Heart right ventricle (tissue), 16 donors: ENCODE measurements around the gene MRPL28. TPM values are rescaled to one million over a fixed set of nuclear protein-coding genes. Genes with fewer than 3 reads are reported as not detected.
A peak's percentile ranks its signal among the peaks of the same experiment; 100 is the strongest.
"Not testable (repeated sequence)": the region's sequence is repeated elsewhere in the genome, so short reads cannot be mapped to it uniquely, and the experiment has no call there.

Experiments
- ATAC-seq, 8 donors: fragments of 200-7000 bp; cut with Tn5 transposase; one replicate each; pipeline ENCODE4 v1.9.1; 2020; ENCODE audit warnings: mild to moderate bottlenecking in 8 of 8, moderate library complexity in 8 of 8, moderate number of reproducible peaks in 1 of 8
- DNase-seq, 2 donors: peaks; one replicate each; pipeline ENCODE4 v3.0.0-alpha.2; 2020
- H3K27ac ChIP-seq, 10 donors: fragments of 200-600 bp; sonication (generic) in 2 of 10; one replicate each; pipeline versions ENCODE4 v1.5.0 to v1.8.0; 2020 to 2022; ENCODE audit warnings: mild to moderate bottlenecking in 3 of 10
- H3K27me3 ChIP-seq, 7 donors: fragments of 200-600 bp; one replicate each; pipeline ENCODE4 v1.8.0; 2021 to 2022; ENCODE audit warnings: mild to moderate bottlenecking in 2 of 7
- H3K36me3 ChIP-seq, 9 donors: fragments of 200-600 bp; sonication (generic) in 1 of 9; one replicate each; pipeline versions ENCODE4 v1.5.0 to v1.8.0; 2020 to 2022; ENCODE audit warnings: mild to moderate bottlenecking in 2 of 9
- H3K4me1 ChIP-seq, 9 donors: fragments of 200-600 bp; sonication (generic) in 1 of 9; one replicate each; pipeline versions ENCODE4 v1.5.0 to v1.8.0; 2020 to 2022; ENCODE audit warnings: mild to moderate bottlenecking in 4 of 9
- H3K4me3 ChIP-seq, 10 donors: fragments of 200-600 bp; sonication (generic) in 2 of 10; one replicate each; pipeline versions ENCODE4 v1.5.0 to v1.8.0; 2020 to 2022; ENCODE audit warnings: mild to moderate bottlenecking in 7 of 10, moderate library complexity in 2 of 10
- H3K9me3 ChIP-seq, 11 donors: fragments of 200-600 bp in 10 of 11; sonication (generic) in 2 of 11; one replicate each; pipeline versions ENCODE4 v1.5.0 to v1.8.0; 2013 to 2022; ENCODE audit warnings: mild to moderate bottlenecking in 2 of 11, control low read depth in 1 of 11, moderate library complexity in 1 of 11
- WGBS, 2 donors: extraction: QIAGEN DNeasy Blood & Tissue Kit; methylation state at CpG; one replicate each; pipeline ENCODE4 v1.1.7; 2013; ENCODE audit warnings: inconsistent platforms in 1 of 2; 5-methylcytosine and 5-hydroxymethylcytosine counted together
- intact Hi-C, 10 donors: fragments of 100-400 bp; cut with DNase I; formaldehyde crosslinking; loops; one replicate each; pipeline versions ENCODE4 v1.11.1 to v1.14.2; 2022
- polyA plus RNA-seq, 2 donors: library from polyadenylated mRNA; stranded (reverse); fragments of 200-250 nt; gene quantifications; one replicate each; pipeline ENCODE4 v1.2.3, GENCODE V29; 2013
- total RNA-seq, 10 donors: library from RNA; stranded (reverse); fragmentation: NEBNext Ultra II Directional in 3 of 10; extraction: Animal tissue kit (Norgen Biotek cat#: 25700) in 3 of 10; gene quantifications; one replicate each; pipeline versions ENCODE4 v1.2.1 to v1.2.4, GENCODE V29; 2021 to 2023
- TF ChIP-seq, protein P1 (sequence below), 9 donors: fragments of 200-600 bp; sonication (generic) in 2 of 9; IDR thresholded peaks; one replicate each; pipeline versions ENCODE4 v1.5.0 to v1.8.0; 2021 to 2022; ENCODE audit warnings: antibody characterized with exemption in 9 of 9, mild to moderate bottlenecking in 5 of 9, moderate library complexity in 1 of 9
- donor health status: Arrhythmogenic right ventricular cardiomyopathy.
- donor health status: ischemic (EF 13 %, LVEDD 7.1; RV severe dilation, severe dysfunction).
- donor health status: healthy with polysubstance abuse.
- donor health status: DM: no; HTN: yes; CAD: no.
- donor health status: DM: no; HTN: no; CAD: no.
- donor health status: ischemic (EF 25% LVEDD 6.9; RV normal size, moderate dysfunction).
- donor health status: ischemic (EF 25% LVEDD 5.7; RV mildly dilated, moderate dysfunction).
- donor health status: healthy.
- donor health status: DM: yes; HTN: yes; CAD: no.
- donor health status: Ischemic cardiomyopathy.
- donor health status: ischemic (EF 35%, LVEDD 5.7; RV mildly dilated, moderate dysfunction).
- donor health status: nonischemic (EF 11% LVEDD 7.7; RV severe dilation, severe dysfunction).
- donor health status: DM: yes; HTN: yes; CAD: no.
- donor health status: PGD.
- donor health status: ischemic (EF 29% LVEDD 5.4; RV normal size, mild dysfunction).
- donor health status: nonischemic (EF 23%, LVEDD 6.1; RV moderate dilation, normal function).

The MRPL28 gene
- total and polyA plus RNA-seq, 12 donors = 64.9 to 169 (median 75.8) TPM

DNA sequence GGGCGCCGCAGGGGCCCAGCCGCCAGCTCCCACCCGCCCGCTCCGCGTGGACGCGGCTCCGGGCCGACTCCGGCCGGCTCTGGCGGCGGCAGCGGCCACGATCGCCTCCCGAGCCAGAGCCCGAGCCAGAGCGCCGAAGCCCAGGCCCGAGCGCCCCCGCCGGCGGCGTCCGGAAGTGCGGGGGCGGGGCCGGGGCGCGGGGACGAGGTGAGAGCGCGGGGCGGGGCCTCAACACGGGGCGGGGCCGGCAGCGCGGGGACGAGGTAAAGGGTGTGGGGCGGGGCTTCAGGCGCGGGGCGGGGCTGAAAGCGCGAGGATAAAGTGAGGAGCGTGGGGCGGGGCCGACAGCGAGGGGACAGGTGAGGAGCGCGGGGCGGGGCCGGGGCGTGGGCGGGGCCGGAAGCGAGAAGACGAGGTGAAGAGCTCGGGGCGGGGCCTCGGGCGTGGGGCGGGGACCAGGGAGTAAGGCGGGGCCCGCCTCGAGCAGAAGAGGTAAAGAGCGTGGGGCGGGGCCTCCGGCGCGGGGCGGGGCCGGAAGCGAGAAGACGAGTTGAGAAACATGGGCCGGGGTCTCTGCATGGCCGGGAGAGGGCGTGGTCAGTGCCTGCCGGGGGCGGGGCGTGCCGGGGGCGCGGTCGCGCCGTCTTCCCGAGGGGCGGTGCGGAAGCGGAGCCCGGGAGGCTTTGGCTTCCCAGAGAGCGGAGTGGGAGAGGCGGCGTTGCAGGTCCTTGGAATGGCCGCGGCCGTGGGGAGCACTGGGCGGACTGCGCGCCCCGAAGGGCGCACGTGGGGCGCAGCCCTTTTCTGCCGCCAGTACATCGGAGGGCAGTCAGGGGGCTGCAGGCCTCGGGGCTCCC is 17.6 kb downstream of the MRPL28 start, which contains the start of gene AXIN1:
Gene AXIN1, minus strand, starts transcription at position 177 of the 857 bp plus-strand sequence. CDS start 5,698 bp downstream, outside the sequence.
- 2% methylated on average over 58 to 112 of the region's 113 CpGs for WGBS, 2 donors
- DNase-seq (peak; percentile 97 to 99), ATAC-seq (peak; percentile 89 to 97 (median 95))
- intact Hi-C loops = loop anchor here in 7 of 10 donors (2.0 to 10.0 kb wide), 6 partner anchors 110 to 128 kb away; partner anchors contain the start of genes LUC7L (in 3 of the 7) and FAM234A (in 2 of the 7)
- Histone ChIP-seq H3K27ac (peak within 1 kb of the TSS in 9 of 10 donors; percentile 44 to 81 (median 57)), H3K27me3 (no peaks in the 10 kb centered on the region), H3K4me1 (peaks cover 5 to 31% (median 15%) of the 10 kb centered on the region in 9 donors), H3K36me3 (peaks cover 0 to 14% (median 0%) of the 10 kb centered on the region in 9 donors), H3K9me3 (no peaks in the 10 kb centered on the region), H3K4me3 (peak within 1 kb of the TSS; percentile 42 to 85 (median 68))
- TF ChIP-seq, protein P1, sequence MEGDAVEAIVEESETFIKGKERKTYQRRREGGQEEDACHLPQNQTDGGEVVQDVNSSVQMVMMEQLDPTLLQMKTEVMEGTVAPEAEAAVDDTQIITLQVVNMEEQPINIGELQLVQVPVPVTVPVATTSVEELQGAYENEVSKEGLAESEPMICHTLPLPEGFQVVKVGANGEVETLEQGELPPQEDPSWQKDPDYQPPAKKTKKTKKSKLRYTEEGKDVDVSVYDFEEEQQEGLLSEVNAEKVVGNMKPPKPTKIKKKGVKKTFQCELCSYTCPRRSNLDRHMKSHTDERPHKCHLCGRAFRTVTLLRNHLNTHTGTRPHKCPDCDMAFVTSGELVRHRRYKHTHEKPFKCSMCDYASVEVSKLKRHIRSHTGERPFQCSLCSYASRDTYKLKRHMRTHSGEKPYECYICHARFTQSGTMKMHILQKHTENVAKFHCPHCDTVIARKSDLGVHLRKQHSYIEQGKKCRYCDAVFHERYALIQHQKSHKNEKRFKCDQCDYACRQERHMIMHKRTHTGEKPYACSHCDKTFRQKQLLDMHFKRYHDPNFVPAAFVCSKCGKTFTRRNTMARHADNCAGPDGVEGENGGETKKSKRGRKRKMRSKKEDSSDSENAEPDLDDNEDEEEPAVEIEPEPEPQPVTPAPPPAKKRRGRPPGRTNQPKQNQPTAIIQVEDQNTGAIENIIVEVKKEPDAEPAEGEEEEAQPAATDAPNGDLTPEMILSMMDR (IDR thresholded peaks at IDR 0.05) = peak; percentile 29 to 82 (median 49)

DNA sequence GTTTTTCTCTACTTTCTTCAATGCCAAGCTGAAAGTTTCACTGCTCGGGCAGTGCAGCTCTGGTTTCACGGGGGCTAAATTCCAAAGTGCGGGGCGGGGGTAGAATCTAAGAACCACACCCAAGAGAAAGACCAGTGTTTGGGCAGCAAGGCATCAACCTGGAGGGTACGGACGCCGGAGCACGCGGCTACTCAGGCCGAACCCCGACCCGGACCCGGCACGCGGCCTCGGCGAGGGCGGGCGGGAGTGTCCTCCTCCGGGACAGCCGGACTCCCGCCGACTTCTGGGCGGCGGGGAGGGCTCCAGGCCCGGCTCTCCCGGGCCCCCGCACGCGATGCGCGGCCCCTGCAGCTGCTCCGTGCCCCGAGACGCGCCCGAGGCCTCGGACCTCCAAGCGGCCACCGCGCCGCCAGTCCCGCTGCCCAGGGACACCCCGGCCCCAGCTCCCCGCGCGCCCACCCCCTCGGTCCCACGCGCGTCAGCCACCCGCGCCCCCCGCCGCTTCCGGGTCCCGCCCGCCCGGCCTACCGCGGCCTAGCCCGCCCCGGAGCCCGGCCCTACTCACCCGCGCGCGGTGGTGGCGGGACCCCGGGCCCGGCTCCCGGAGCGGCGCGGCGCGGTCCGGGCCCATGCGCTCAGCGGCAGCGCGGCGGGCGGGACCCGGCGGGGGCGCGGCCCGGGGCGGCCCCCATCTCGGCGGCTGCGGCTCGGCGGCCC is 18.4 kb downstream of the MRPL28 start:
- intact Hi-C loops = loop anchor here in 7 of 10 donors (2.0 to 10.0 kb wide), 6 partner anchors 110 to 127 kb away; partner anchors contain the start of genes LUC7L (in 3 of the 7) and FAM234A (in 2 of the 7)
- H3K27me3 ChIP-seq = no peaks in the 10 kb centered on the region
- DNase-seq (peak in 1 of 2 donors; percentile 57), ATAC-seq (no peak)
- no peaks in the 10 kb centered on the region for H3K9me3 ChIP-seq
- 0% methylated on average over 82 to 95 of the region's 95 CpGs for WGBS, 2 donors
- peak overlapping the region in 8 of 10 donors; percentile 43 to 81 (median 56) for H3K27ac ChIP-seq
- H3K4me1 ChIP-seq = peaks cover 5 to 36% (median 15%) of the 10 kb centered on the region in 9 donors
- H3K36me3 ChIP-seq = peaks cover 0 to 20% (median 0%) of the 10 kb centered on the region in 9 donors
- TF ChIP-seq, protein P1 (IDR thresholded peaks at IDR 0.05) = no peak
- H3K4me3 ChIP-seq = peak overlapping the region; percentile 42 to 85 (median 68)

DNA sequence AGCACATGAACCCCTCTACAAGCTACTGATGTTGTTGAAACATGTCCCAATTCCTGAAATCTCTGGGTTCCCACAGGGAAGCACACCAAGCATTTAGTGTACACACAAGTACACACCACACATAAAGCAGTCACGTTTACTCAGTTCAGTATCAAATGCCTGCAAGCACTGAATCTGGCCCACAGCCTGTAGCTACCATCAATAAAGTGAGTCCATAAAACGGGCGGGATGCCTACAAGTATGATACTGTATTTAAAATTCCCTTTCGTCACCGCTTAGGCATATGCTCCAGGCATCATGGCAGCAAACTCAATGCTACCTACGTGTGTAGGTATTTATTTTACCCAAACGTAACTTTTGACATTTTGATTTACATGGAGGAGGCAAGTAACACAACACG is 20.1 kb downstream of the MRPL28 start:
- H3K36me3 ChIP-seq = peaks cover 0 to 38% (median 0%) of the 10 kb centered on the region in 9 donors
- intact Hi-C loops = loop anchor here in 6 of 10 donors (5.0 to 10.0 kb wide), 5 partner anchors 108 to 125 kb away; partner anchors contain the start of genes LUC7L (in 3 of the 6) and FAM234A (in 1 of the 6)
- H3K27ac ChIP-seq = no peak overlapping the region
- no peak overlapping the region for H3K4me3 ChIP-seq
- no peaks in the 10 kb centered on the region for H3K9me3 ChIP-seq
- ATAC-seq (no peak), DNase-seq (no peak)
- TF ChIP-seq, protein P1 (IDR thresholded peaks at IDR 0.05) = no peak
- WGBS, 2 donors = 86 to 90% methylated on average over 8 of the region's 8 CpGs
- H3K27me3 ChIP-seq = no peaks in the 10 kb centered on the region
- H3K4me1 ChIP-seq = peaks cover 5 to 45% (median 17%) of the 10 kb centered on the region in 9 donors

DNA sequence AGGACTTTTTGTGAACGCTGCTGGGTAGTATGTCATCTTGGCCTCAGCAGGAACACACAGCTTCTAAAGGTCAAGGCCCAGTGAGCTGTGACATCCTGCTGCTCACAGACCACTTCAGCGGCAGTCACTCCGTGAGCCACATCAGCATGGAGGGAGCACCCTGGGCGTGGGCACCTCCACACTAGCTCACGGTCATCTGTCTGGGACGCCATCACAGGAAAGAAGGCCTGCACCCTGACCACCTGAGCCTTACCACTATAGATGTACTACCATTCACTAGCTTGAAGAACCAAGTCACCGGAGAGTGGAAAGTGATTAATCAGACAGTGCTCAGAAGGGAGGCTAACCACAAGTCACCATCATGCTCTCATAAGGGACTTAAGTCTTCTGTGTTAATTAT is 21.1 kb downstream of the MRPL28 start:
- no peaks in the 10 kb centered on the region for H3K27me3 ChIP-seq
- TF ChIP-seq, protein P1 (IDR thresholded peaks at IDR 0.05) = no peak
- H3K9me3 ChIP-seq = no peaks in the 10 kb centered on the region
- H3K36me3 ChIP-seq = peaks cover 0 to 48% (median 0%) of the 10 kb centered on the region in 9 donors
- intact Hi-C loops = no loop called here
- no peak for ATAC-seq
- H3K4me1 ChIP-seq = peaks cover 5 to 45% (median 17%) of the 10 kb centered on the region in 9 donors
- H3K4me3 ChIP-seq = no peak overlapping the region
- no peak for DNase-seq
- H3K27ac ChIP-seq = no peak overlapping the region
- WGBS, 2 donors = 81 to 86% methylated on average over 7 of the region's 7 CpGs

DNA sequence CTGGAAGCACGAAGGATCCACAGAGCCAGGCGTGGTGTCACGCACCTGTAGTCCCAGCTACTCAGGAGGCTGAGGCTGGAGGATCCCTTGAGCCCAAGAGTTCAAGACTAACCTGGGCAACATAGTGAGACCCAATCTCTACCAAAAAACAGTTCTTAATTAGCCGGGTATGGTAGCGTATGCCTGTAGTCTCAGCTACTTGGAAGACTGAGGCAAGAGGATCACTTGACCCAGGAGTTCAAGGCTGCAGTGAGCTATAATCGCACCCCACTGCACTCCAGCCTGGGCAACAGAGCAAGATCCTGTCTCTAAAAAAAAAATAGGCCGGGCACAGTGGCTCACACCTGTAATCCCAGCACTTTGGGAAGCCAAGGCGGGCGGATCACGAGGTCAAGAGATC is 21.8 kb downstream of the MRPL28 start:
- intact Hi-C loops, H3K9me3 ChIP-seq, ATAC-seq, H3K4me3 ChIP-seq, H3K27ac ChIP-seq, DNase-seq, H3K27me3 ChIP-seq: not testable (repeated sequence)
- WGBS, 2 donors = 95% methylated on average over 8 to 10 of the region's 10 CpGs
- Histone ChIP-seq H3K36me3 (peaks cover 0 to 55% (median 0%) of the 10 kb centered on the region in 9 donors), H3K4me1 (peaks cover 5 to 43% (median 16%) of the 10 kb centered on the region in 9 donors)
